Urinary bladder (tissue), 4 donors: Measurements from ENCODE around the gene SLC22A23. TPM values are rescaled to one million over a fixed set of nuclear protein-coding genes. Genes with fewer than 3 reads are reported as not detected.
"Not testable (repeated sequence)": the region's sequence is repeated elsewhere in the genome, so short reads cannot be mapped to it uniquely, and the experiment has no call there.

Experiments used
- DNase-seq: peaks from one replicate; pipeline ENCODE4 v3.0.0-alpha.2; 2015; ENCODE audit errors: extremely low spot score
- H3K27ac ChIP-seq: one replicate; pipeline ENCODE4 v1.5.1; 2013; ENCODE audit warnings: low read depth, mild to moderate bottlenecking, moderate library complexity
- H3K36me3 ChIP-seq: one replicate; pipeline ENCODE4 v1.6.1; 2013; ENCODE audit warnings: mild to moderate bottlenecking, moderate library complexity; ENCODE audit not compliant: insufficient read depth
- H3K4me1 ChIP-seq: one replicate; pipeline ENCODE4 v1.6.1; 2013; ENCODE audit warnings: mild to moderate bottlenecking, moderate library complexity; ENCODE audit not compliant: insufficient read depth
- H3K4me3 ChIP-seq: one replicate; pipeline ENCODE4 v1.5.1; 2013; ENCODE audit warnings: low read depth, low read length
- WGBS: extraction: QIAGEN DNeasy Blood & Tissue Kit; methylation state at CpG from one replicate; pipeline ENCODE4 v1.1.7; 2013; 5-methylcytosine and 5-hydroxymethylcytosine counted together
- polyA plus RNA-seq: library from polyadenylated mRNA; stranded (reverse); fragments of 200-250 nt; gene quantifications from one replicate; pipeline ENCODE4 v1.2.3, GENCODE V29; 2013
- total RNA-seq: library from RNA; depleted of rRNA; stranded (reverse); fragments of >200 nt; gene quantifications from one replicate; pipeline ENCODE4 v1.2.3, GENCODE V29; 2014
- donor health status: healthy with polysubstance abuse.
- donor health status: healthy.

Gene SLC22A23
- total and polyA plus RNA-seq, 2 donors = 4.9 to 6.6 TPM

DNA sequence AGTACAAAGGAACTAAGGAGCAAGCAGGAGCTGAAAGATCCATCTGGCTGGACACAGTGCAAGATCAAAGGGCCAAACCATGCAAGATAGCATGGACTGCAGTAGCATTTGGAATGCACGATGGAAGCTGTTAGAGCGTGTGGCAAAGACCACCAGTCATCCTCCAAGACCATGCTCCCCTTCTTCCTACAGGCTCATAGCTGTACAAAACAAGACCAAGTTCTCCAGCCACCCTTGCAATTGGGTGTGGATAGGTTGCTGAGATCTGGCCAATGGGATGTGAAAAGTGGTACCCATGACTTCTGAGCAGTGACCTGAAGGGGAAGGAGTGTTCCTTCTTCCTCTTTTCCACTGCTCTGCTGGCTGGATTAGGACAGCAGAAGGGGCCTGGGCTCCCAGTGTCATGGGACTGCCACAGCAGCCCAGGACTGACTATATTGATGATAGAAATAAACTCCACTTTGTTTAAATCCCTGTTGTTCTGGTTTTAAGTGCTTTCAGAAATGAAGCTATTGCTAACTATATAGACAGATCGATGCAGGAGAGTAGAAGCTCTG is 64.9 kb downstream of the SLC22A23 start:
- no peak for DNase-seq
- WGBS = 97% methylated on average over 3 of the region's 3 CpGs
- Histone ChIP-seq H3K4me1 (no peaks in the 10 kb centered on the region), H3K27ac (no peak overlapping the region), H3K4me3 (no peak overlapping the region), H3K36me3 (no peaks in the 10 kb centered on the region)

- Histone ChIP-seq H3K4me3 (no peak overlapping the region), H3K4me1 (no peaks in the 10 kb centered on the region), H3K36me3 (no peaks in the 10 kb centered on the region), H3K27ac (no peak overlapping the region)
- WGBS = 82% methylated on average over 5 of the region's 5 CpGs
- DNase-seq = no peak
Measured at GRCh38 chr6:3390698-3391097, 66.2 kb downstream of the SLC22A23 start.

DNA sequence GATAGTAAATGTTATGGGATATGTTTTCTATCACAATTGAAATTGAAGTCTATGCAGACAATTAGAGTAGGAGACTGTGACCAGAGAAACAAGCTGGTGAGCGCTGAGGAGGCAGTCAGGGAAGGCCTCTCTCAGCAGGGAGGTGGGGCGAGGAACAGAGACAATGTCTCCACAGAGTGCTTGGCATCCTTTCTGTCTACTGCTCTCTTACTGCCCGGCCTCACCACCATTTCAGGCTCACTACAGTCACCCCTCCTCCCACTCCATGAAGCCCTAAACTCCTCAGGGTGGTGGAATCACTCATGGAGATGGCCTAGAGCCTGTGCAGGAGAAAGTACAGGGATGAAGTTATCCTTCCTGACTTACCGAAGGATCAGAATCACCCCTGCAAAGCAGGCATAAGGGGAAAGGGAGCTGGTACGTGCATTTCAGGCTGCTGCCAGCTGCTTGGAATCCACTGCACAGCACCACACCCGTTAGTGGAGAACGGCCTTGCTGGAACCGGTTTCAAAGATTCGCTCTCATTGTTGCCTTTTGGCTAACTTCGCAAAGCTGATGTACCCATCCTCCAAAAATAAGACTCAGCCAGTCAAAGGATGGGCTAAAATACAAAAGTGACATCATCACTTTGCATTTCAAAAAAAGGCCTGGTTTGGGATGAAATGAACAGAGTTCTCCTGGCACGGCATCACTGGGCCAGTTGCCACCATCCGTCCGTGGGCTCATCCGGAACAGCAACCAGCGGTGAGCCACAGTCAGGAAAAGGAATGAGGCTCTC is 67.3 kb downstream of the SLC22A23 start:
- no peak for DNase-seq
- H3K4me3 ChIP-seq = no peak overlapping the region
- no peaks in the 10 kb centered on the region for H3K36me3 ChIP-seq
- WGBS = 74% methylated on average over 15 of the region's 15 CpGs
- H3K4me1 ChIP-seq = no peaks in the 10 kb centered on the region
- H3K27ac ChIP-seq = no peak overlapping the region

DNA sequence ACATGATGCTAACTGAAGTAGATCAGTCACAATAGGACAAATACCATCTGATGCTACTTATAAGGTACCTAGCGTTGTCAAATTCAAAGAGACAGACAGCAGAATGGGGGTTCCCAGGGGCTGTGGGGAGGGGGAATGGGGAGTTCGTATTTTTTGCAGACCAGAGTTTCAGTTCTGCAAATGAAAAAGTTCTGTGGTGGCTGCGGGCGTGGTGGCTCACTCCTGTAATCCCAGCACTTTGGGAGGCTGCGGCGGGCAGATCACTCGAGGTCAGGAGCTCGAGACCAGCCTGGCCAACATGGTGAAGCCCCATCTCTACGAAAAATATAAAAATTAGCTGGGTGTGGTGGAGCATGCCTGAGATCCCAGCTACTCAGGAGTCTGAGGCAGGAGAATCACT is 68.1 kb downstream of the SLC22A23 start:
- no peak for DNase-seq
- Histone ChIP-seq H3K4me1 (no peaks in the 10 kb centered on the region), H3K4me3 (no peak overlapping the region), H3K27ac (no peak overlapping the region), H3K36me3 (no peaks in the 10 kb centered on the region)
- WGBS = 94% methylated on average over 9 of the region's 9 CpGs

DNA sequence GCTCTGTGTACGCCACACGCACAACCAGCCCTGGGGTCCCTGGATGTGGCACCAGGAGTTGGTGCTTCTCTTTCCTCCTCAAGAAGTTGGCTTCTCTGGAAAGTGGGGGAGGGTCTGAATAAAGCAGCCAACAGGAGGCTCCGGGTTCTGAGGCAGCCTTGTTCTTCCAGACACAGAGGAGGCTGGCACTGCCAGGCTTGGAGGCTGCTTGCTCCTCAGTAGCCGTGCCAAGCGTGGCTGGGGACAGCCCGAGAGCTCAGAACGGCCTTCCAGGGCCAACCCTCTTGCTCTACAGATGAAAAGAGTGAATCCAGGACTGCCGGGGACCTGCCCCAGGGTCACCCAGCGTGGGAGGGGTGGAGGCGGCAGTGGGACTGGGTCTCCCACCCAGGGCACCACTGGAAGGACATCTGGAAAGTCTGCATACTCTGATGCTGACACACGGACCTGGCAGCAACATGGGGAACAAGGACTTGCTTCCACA is 70.4 kb downstream of the SLC22A23 start:
- Histone ChIP-seq H3K4me1 (peaks cover 3% of the 10 kb centered on the region), H3K36me3 (no peaks in the 10 kb centered on the region), H3K4me3 (no peak overlapping the region), H3K27ac (no peak overlapping the region)
- no peak for DNase-seq
- WGBS = 89% methylated on average over 11 of the region's 11 CpGs

GRCh38 chr6:3385660-3386151 is 71.1 kb downstream of the SLC22A23 start:
- DNase-seq = no peak
- Histone ChIP-seq H3K4me1 (peaks cover 3% of the 10 kb centered on the region), H3K4me3 (no peak overlapping the region), H3K27ac (no peak overlapping the region), H3K36me3 (no peaks in the 10 kb centered on the region)
- WGBS = 65% methylated on average over 6 of the region's 6 CpGs

DNA sequence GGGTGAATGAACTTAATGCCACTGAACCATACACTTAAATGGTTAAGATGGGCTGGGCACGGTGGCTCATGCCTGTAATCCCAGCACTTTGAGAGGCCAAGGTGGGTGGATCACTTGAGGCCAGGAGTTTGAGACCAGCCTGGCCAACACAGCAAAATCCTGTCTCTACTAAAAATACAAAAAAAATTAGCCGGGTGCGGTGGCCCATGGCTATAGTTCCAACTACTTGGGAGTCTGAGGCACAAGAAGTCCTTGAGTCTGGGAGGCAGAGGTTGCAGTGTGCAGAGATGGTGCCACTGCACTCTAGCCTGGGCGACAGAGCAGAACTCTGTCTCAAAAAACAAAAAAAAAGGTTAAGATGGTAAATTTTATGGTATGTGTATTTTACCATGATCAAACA is 71.7 kb downstream of the SLC22A23 start:
- 92% methylated on average over 4 of the region's 4 CpGs for WGBS
- H3K4me1 ChIP-seq, H3K27ac ChIP-seq, H3K36me3 ChIP-seq, H3K4me3 ChIP-seq, DNase-seq: not testable (repeated sequence)

DNA sequence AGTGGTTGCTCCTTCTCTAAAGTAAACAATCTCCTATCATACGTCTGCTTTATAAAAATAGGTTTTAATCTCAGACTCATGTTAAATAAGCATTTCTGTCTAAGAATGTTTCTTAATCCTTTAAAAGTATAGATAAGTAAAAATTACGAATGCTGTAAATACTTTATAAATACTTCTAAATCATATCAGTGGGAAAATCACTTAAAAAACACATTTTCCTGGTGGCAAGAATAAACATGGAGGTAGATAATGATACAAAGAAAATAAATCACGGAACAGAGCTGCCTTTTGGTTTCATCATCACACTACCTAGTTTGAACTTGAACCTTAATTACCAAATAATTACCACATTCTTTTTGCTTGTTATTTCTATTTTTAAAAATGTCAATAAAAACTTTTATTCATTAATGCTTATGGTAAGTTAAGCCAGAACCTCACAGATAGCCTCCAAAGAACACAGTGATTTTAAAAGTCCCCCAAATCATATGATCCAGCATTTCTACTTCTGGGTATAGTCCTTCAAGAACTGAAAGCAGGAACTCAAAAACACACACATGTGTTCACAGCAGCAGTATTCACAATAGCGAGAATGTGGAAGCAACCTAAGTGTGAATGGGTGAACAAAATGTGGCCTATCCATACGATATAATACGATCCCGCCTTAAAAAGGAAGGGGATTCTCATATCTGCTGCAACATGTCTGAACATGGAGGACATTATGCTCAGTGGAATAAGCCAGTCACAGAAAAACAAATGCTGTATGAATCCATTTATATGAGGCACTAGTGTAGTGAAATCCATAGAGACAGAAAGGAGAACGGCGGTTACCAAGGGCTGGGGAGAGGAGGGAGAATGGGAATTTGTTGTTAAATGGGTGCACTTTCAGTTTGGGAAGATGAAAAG is 72.4 kb downstream of the SLC22A23 start:
- Histone ChIP-seq H3K27ac (no peak overlapping the region), H3K4me3 (no peak overlapping the region), H3K36me3 (no peaks in the 10 kb centered on the region), H3K4me1 (peaks cover 3% of the 10 kb centered on the region)
- DNase-seq = no peak
- 75% methylated on average over 9 of the region's 9 CpGs for WGBS

DNA sequence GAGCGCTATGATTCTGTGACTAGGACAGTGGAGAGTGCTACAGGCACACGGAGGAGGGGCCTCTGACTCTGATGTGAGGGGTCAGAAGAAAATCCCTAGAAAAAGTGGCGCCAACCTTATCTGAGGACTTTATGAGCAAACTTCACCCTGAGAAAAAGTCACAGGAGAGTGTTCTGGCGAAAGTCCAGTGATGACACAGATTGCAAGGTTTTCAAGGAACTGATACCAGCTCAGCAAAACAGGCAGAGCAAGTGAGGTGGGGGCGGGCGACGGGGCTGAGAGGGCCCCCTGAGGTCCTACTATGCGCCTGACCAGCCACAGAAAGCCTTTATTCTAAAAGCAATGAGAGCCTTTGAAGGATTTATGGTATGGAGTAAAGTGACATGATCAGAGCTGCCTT is 73.3 kb downstream of the SLC22A23 start:
- Histone ChIP-seq H3K4me1 (peaks cover 3% of the 10 kb centered on the region), H3K36me3 (no peaks in the 10 kb centered on the region), H3K4me3 (no peak overlapping the region), H3K27ac (no peak overlapping the region)
- 25% methylated on average over 8 of the region's 8 CpGs for WGBS
- DNase-seq = no peak

GRCh38 chr6:3382326-3383279 is 74.2 kb downstream of the SLC22A23 start:
- Histone ChIP-seq H3K36me3 (no peaks in the 10 kb centered on the region), H3K4me3 (no peak overlapping the region), H3K4me1 (peaks cover 3% of the 10 kb centered on the region), H3K27ac (no peak overlapping the region)
- WGBS = 72% methylated on average over 8 of the region's 8 CpGs
- DNase-seq = no peak

GRCh38 chr6:3381233-3381921 is 75.5 kb downstream of the SLC22A23 start:
- H3K4me1 ChIP-seq = peaks cover 3% of the 10 kb centered on the region
- H3K36me3 ChIP-seq = no peaks in the 10 kb centered on the region
- no peak overlapping the region for H3K4me3 ChIP-seq
- WGBS = 54% methylated on average over 6 of the region's 6 CpGs
- no peak overlapping the region for H3K27ac ChIP-seq
- no peak for DNase-seq
